Suprapubic skin (tissue), 3 donors: ENCODE results near the gene DSCAM.

Source experiments
- CTCF ChIP-seq, 2 donors: fragments of 200-600 bp in 1 of 2; fragments of 450-650 bp in 1 of 2; sonication (generic) in 1 of 2; IDR thresholded peaks; one replicate each; pipeline ENCODE4 v1.5.1; 2016 to 2019; ENCODE audit warnings: antibody characterized with exemption in 2 of 2, mild to moderate bottlenecking in 1 of 2, moderate library complexity in 1 of 2
- POLR2AphosphoS5 ChIP-seq, 3 donors: sonication (generic); formaldehyde crosslinking; IDR thresholded peaks; one replicate each; pipeline ENCODE4 v1.6.1; 2017; ENCODE audit warnings: antibody characterized with exemption in 3 of 3

GRCh38 chr21:40490408-40490807, 356.6 kb downstream of the DSCAM start:
- TF ChIP-seq POLR2AphosphoS5 (IDR thresholded peaks at IDR 0.05) (no peak), CTCF (IDR thresholded peaks at IDR 0.05) (no peak)
